IgD-negative memory B cell (primary cell): ENCODE data around the gene ELK1. TPM values are rescaled to one million over a fixed set of nuclear protein-coding genes. Genes with fewer than 3 reads are reported as not detected.

ENCODE experiments used
- H3K27ac Mint-ChIP-seq, 3 donors: one replicate each; pipeline ENCODE4 v1.8.0; 2020 to 2022; ENCODE audit warnings: mild to moderate bottlenecking in 3 of 3, mixed read lengths in 3 of 3, moderate library complexity in 1 of 3
- H3K27me3 Mint-ChIP-seq: one replicate; pipeline ENCODE4 v1.8.0; 2021; ENCODE audit warnings: mixed read lengths
- H3K36me3 Mint-ChIP-seq: one replicate; pipeline ENCODE4 v1.8.0; 2020; ENCODE audit warnings: mild to moderate bottlenecking, mixed read lengths
- H3K4me1 Mint-ChIP-seq, 3 donors: one replicate each; pipeline ENCODE4 v1.8.0; 2020 to 2022; ENCODE audit warnings: mixed read lengths in 3 of 3, mild to moderate bottlenecking in 1 of 3
- H3K4me3 Mint-ChIP-seq, 4 donors: one replicate each; pipeline ENCODE4 v1.8.0; 2020 to 2022; ENCODE audit warnings: mild to moderate bottlenecking in 4 of 4, mixed read lengths in 4 of 4, moderate library complexity in 3 of 4
- H3K9me3 Mint-ChIP-seq, 3 donors: one replicate each; pipeline ENCODE4 v1.8.0; 2020 to 2021; ENCODE audit warnings: mixed read lengths in 3 of 3, mild to moderate bottlenecking in 1 of 3
- polyA plus RNA-seq: library from polyadenylated mRNA; unstranded; fragments of 300-500 nt; fragmentation: Illumina TruSeq; gene quantifications from one replicate; pipeline ENCODE4 v1.2.3, GENCODE V29; 2021

Gene ELK1
- polyA plus RNA-seq, 1 donor from 2014 or later = 16.0 TPM

DNA sequence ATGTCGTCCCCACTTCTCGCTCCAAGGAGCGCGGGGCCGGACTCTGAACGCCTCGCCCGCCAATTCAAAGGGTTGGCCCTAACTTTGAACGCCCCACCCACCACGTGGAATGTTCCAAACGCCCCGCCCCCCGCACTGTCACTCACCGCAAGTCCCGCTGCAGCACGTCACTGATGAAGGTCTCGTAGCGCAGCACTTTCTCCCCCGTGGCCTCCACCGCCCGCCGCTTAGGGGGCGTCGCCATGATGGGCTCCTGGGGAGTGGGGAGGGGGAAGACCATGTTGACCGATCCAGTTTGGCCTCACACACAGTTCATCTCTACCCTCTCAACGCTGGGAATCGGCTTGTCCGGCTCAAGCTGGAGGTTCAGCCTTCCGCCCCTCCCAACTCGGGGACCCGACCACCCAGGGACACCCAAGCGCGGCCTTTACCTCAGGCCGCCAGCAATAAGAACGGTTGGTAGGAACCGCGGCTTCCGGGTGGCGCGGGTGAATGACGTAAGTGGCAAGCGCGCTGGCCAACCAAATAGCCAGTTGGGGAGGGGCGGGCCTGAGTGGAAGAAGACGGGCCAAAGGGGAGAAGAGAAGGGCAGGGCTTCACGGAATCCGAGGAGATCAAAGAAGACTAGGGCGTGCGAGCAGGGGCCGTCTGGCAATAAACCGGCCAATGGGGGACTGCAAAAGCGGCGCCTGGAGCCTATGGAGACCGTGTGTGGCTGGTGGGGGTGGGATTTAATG is 8.5 kb upstream of the ELK1 start, which contains the start of gene UXT:
Gene UXT, minus strand, starts transcription at position 497 of the 737 bp plus-strand sequence. Its CDS starts 253 bp downstream, at position 244.
- Mint-ChIP-seq H3K4me1 (peaks cover 3 to 9% (median 5%) of the 10 kb centered on the region in 3 donors), H3K27me3 (no peaks in the 10 kb centered on the region), H3K27ac (peak within 1 kb of the TSS; percentile 97 to 98 (median 98)), H3K9me3 (no peaks in the 10 kb centered on the region), H3K36me3 (no peaks in the 10 kb centered on the region), H3K4me3 (peak within 1 kb of the TSS; percentile 92 to 97 (median 94))

DNA sequence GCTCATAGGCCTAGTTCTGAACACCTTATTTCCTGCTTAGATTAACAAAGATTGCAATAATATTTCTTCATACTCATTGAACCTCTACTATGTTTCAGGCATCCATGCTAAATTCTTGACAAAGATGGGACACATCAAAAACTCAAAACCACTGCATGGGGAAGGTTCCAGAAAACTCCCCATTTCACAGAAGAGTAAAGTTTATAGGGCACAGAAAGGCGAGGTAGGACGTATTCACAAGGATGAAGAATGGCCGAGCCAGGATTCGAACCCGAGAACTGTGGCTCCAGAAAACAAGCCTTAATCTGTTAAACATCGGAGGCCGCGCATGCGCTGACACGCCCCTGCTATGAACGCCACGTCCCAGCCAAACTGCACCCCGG is 7.9 kb upstream of the ELK1 start:
- Mint-ChIP-seq H3K36me3 (no peaks in the 10 kb centered on the region), H3K27me3 (peaks cover 2% of the 10 kb centered on the region), H3K4me1 (peaks cover 3 to 9% (median 5%) of the 10 kb centered on the region in 3 donors), H3K9me3 (no peaks in the 10 kb centered on the region), H3K27ac (peak overlapping the region; percentile 97 to 98 (median 98)), H3K4me3 (peak overlapping the region; percentile 92 to 97 (median 94))

DNA sequence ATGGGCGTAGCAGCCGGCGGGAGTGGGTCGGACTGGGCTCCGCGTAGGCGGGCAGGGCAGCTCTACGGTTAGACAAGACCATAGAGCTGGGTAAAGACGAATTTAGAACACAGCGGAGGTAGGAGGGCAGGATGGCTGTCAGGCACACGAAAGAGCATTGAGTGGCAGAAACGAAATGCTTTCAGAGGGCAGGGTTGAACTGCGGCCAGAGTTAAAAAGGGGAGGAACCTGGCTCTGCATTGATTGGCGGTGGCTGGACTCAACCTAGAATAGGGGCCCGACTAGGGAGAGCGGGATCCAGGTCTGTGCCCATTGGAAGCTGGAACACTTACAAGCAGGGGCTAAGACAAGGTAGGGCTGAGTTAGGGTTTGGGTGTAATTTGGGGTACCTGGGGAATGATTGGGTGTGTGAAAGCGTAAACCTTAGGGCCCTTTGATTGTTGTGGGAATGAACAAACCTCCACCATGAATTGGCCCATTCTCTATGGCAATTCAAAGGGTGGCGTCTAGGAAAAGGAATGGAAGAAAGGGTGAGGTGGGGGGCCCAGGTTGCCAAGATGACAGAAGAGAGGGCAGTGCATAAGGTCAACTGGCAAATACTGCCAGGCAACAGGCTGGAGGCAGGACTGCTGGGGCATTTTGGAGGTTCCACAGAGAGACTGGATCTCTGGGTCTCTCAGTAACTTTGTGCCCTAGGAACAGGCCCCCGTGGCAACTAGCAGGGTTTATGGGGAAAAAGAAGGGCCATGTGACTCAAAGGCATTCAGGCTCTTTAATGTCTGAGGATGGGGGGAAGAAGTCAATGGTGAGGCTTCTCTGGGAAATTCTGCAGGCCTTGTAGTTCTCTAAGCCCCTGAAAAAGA is 911 bp upstream of the ELK1 start:
- peak overlapping the region; percentile 84 to 94 (median 89) for H3K4me3 Mint-ChIP-seq
- H3K36me3 Mint-ChIP-seq = no peaks in the 10 kb centered on the region
- peak overlapping the region; percentile 51 to 96 (median 86) for H3K27ac Mint-ChIP-seq
- peaks cover 8 to 25% (median 22%) of the 10 kb centered on the region in 3 donors for H3K4me1 Mint-ChIP-seq
- peaks cover 8% of the 10 kb centered on the region for H3K27me3 Mint-ChIP-seq
- no peaks in the 10 kb centered on the region for H3K9me3 Mint-ChIP-seq

GRCh38 chrX:47649781-47650163 is 591 bp downstream of the ELK1 start:
- Mint-ChIP-seq H3K27ac (peak overlapping the region in 2 of 3 donors; percentile 86 to 91), H3K9me3 (no peaks in the 10 kb centered on the region), H3K36me3 (no peaks in the 10 kb centered on the region), H3K4me1 (peaks cover 8 to 27% (median 23%) of the 10 kb centered on the region in 3 donors), H3K4me3 (peak overlapping the region; percentile 84 to 94 (median 89)), H3K27me3 (peaks cover 10% of the 10 kb centered on the region)

DNA sequence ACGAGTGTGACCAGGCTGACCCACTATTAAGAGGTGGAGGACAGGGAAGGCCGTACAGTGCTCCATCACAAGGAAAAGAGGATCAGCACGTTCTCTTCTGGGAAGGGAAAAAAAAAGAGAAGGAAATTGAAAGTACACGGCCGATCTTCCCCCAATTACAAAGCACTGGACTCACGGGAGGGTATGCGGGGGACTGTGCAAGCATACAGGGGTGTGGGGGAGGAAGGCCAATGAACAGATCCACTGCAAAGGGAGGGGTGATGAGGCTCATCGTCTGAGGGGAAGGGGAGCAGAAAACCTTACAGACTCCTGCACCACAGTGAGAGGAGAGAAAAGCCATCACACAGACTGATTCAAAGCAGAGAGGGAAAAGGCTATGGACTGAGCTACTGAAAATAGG is 1.1 kb downstream of the ELK1 start:
- Mint-ChIP-seq H3K4me3 (peak overlapping the region; percentile 84 to 94 (median 89)), H3K36me3 (no peaks in the 10 kb centered on the region), H3K27me3 (peaks cover 10% of the 10 kb centered on the region), H3K4me1 (peaks cover 8 to 27% (median 24%) of the 10 kb centered on the region in 3 donors), H3K9me3 (no peaks in the 10 kb centered on the region), H3K27ac (peak overlapping the region in 2 of 3 donors; percentile 51 to 91)

GRCh38 chrX:47648376-47648775 is 2.0 kb downstream of the ELK1 start:
- Mint-ChIP-seq H3K27ac (peak overlapping the region in 1 of 3 donors; percentile 88), H3K36me3 (no peaks in the 10 kb centered on the region), H3K27me3 (peaks cover 8% of the 10 kb centered on the region), H3K4me1 (peaks cover 8 to 27% (median 24%) of the 10 kb centered on the region in 3 donors), H3K9me3 (no peaks in the 10 kb centered on the region), H3K4me3 (peak overlapping the region in 1 of 4 donors; percentile 66)

DNA sequence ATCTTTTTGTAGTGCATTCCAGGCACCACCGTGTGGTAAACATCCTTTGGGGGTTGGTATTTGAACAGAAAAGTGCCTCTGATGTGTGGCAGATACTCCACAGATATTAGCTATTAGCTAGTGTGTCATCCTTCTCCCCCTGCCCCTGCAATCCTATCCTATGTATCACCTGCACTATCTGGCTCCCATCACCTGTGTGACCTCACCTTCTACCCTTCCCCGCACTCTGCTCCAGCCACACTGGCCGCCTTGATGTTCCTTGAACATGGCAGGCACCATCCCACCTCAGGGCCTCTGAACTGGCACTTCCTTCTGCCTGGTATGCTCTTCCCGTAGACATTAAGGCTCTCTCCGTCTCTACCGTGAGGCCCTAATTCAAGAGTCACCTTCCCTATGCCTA is 3.7 kb downstream of the ELK1 start:
- no peaks in the 10 kb centered on the region for H3K36me3 Mint-ChIP-seq
- no peak overlapping the region for H3K4me3 Mint-ChIP-seq
- H3K27me3 Mint-ChIP-seq = peaks cover 6% of the 10 kb centered on the region
- no peaks in the 10 kb centered on the region for H3K9me3 Mint-ChIP-seq
- H3K27ac Mint-ChIP-seq = no peak overlapping the region
- peaks cover 8 to 27% (median 24%) of the 10 kb centered on the region in 3 donors for H3K4me1 Mint-ChIP-seq

DNA sequence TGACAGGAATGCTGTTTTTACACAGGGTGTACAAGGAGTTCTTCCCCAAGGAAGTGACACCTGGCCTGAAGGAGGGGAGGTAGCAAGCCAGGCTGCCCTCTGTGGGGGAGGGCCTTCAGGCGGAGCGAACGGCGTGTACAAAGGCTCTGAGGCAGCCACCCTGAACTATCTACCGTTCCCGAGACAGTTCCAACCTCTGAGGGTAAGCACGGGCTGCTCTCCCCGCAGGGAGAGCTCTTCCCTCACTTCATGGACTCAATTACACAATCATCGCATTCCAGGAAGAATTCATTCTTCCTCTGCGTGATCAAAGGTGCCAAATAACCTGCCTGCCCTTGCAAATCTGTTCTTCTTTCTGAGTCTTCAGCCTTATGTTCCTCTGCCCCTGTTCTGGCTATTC is 4.8 kb downstream of the ELK1 start:
- Mint-ChIP-seq H3K9me3 (no peaks in the 10 kb centered on the region), H3K36me3 (no peaks in the 10 kb centered on the region), H3K4me3 (no peak overlapping the region), H3K27ac (no peak overlapping the region), H3K4me1 (peaks cover 1 to 21% (median 19%) of the 10 kb centered on the region in 3 donors), H3K27me3 (peaks cover 6% of the 10 kb centered on the region)

DNA sequence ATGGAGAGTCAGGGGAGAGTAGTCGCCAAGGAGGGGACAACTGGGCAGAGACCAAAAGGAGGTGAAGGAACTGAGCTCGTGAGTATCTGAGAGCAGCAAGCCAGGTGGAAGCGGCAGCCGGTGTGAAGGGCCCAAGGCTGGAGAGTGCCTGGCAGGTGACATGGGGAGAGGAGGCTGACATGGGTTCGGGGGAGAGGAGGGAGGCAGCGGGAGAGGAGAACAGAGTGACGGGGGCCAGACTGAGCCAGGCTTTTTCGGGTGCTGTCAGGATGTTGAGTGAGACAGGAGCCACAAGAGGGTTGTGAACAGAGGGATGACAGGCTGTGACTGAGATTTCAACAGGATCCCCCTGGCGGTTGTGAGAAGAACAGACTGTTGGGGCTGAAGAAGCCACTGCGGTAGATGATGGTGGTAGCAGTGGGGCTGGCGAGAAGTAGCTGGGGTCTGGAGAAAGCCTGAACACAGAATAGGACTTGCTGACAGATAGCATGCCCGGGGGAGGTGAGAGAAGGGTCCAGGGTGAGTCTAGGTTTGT is 5.7 kb downstream of the ELK1 start:
- peaks cover 0 to 21% (median 18%) of the 10 kb centered on the region in 3 donors for H3K4me1 Mint-ChIP-seq
- H3K27ac Mint-ChIP-seq = peak overlapping the region in 1 of 3 donors; percentile 52
- H3K36me3 Mint-ChIP-seq = peaks cover under 1% of the 10 kb centered on the region
- H3K27me3 Mint-ChIP-seq = peaks cover 6% of the 10 kb centered on the region
- peaks cover 0 to 6% (median 2%) of the 10 kb centered on the region in 3 donors for H3K9me3 Mint-ChIP-seq
- H3K4me3 Mint-ChIP-seq = peak overlapping the region in 1 of 4 donors; percentile 5

GRCh38 chrX:47643926-47644325 is 6.4 kb downstream of the ELK1 start:
- peaks cover 6% of the 10 kb centered on the region for H3K27me3 Mint-ChIP-seq
- no peak overlapping the region for H3K27ac Mint-ChIP-seq
- H3K36me3 Mint-ChIP-seq = peaks cover 2% of the 10 kb centered on the region
- no peak overlapping the region for H3K4me3 Mint-ChIP-seq
- peaks cover 0 to 8% (median 4%) of the 10 kb centered on the region in 3 donors for H3K9me3 Mint-ChIP-seq
- H3K4me1 Mint-ChIP-seq = peaks cover 0 to 14% (median 11%) of the 10 kb centered on the region in 3 donors

DNA sequence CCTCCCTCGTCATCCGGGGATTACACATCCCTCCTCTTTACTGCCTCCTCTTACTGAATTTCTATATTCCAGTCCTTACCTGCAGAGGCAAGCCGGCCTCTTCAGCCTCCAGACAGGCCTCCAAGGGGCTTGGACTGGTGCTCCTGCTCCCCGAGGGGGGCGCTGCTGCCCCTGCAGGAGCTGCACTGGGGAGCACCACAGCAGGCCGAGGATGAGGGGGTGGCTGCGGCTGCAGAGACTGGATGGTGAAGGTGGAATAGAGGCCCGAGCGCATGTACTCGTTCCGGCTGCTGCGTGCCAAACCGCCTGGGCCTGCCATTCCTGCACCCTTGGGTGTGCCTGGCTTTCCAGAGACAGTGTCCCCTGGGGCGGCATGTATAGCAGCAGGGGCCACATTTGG is 11.5 kb downstream of the ELK1 start:
- Mint-ChIP-seq H3K4me3 (no peak overlapping the region), H3K27me3 (no peaks in the 10 kb centered on the region), H3K9me3 (peaks cover 0 to 8% (median 4%) of the 10 kb centered on the region in 3 donors), H3K4me1 (peaks cover 0 to 4% (median 0%) of the 10 kb centered on the region in 3 donors), H3K36me3 (peaks cover 2% of the 10 kb centered on the region), H3K27ac (no peak overlapping the region)

DNA sequence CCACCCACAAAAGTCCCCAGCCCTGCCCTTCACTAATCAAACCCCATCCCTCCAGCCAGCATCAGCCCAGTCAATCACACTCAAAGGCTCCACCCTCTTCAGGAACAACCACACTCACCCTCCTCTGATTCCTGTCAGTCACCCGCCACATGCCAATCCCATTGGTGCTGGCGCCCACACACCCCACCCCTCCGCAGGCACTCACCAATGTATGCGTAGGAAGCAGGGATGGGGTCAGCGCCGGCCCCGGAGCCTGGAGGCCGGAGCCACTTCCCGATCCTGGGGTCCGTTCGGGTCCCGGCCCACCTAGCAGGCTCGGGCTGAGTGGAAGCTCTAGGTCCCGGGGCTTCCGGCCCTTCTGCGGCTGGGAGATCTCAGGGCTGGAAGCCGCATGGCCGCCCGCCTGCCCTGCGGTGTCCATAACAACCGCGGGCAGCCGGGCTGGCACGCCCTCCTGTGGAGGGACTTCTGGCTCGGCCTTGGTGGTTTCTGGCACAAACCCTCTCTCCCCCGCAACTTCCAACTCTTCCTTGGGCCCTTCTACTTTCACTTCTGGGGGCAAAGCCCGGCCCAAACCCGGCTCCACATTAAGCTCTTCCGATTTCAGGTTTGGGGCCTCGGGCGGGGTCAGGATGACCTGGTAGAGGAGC is 12.7 kb downstream of the ELK1 start:
- Mint-ChIP-seq H3K4me3 (peak overlapping the region in 3 of 4 donors; percentile 7 to 52 (median 49)), H3K4me1 (peaks cover 0 to 4% (median 0%) of the 10 kb centered on the region in 3 donors), H3K27ac (peak overlapping the region in 1 of 3 donors; percentile 47), H3K27me3 (no peaks in the 10 kb centered on the region), H3K9me3 (peaks cover 0 to 8% (median 4%) of the 10 kb centered on the region in 3 donors), H3K36me3 (peaks cover 2% of the 10 kb centered on the region)

GRCh38 chrX:47634871-47635575 is 15.3 kb downstream of the ELK1 start:
- Mint-ChIP-seq H3K36me3 (peaks cover 2% of the 10 kb centered on the region), H3K27ac (no peak overlapping the region), H3K4me1 (peaks cover 0 to 6% (median 2%) of the 10 kb centered on the region in 3 donors), H3K9me3 (peaks cover 0 to 6% (median 4%) of the 10 kb centered on the region in 3 donors), H3K27me3 (no peaks in the 10 kb centered on the region), H3K4me3 (no peak overlapping the region)
